Stimulated activated CD4-positive, alpha-beta T cell treated with anti-CD3 and anti-CD28 coated beads, Interleukin-15, amount 100 ng/mL, for 1 hour (primary cell): Measurements from ENCODE around the gene GALNT9.
"Not testable (repeated sequence)": the region's sequence is repeated elsewhere in the genome, so short reads cannot be mapped to it uniquely, and the experiment has no call there.

Experiments
- DNase-seq, 2 donors: peaks; one replicate each; pipeline ENCODE4 v3.0.0-alpha.2; 2020; ENCODE audit warnings: low read depth in 1 of 2, low spot score in 1 of 2

Gene GALNT9

DNA sequence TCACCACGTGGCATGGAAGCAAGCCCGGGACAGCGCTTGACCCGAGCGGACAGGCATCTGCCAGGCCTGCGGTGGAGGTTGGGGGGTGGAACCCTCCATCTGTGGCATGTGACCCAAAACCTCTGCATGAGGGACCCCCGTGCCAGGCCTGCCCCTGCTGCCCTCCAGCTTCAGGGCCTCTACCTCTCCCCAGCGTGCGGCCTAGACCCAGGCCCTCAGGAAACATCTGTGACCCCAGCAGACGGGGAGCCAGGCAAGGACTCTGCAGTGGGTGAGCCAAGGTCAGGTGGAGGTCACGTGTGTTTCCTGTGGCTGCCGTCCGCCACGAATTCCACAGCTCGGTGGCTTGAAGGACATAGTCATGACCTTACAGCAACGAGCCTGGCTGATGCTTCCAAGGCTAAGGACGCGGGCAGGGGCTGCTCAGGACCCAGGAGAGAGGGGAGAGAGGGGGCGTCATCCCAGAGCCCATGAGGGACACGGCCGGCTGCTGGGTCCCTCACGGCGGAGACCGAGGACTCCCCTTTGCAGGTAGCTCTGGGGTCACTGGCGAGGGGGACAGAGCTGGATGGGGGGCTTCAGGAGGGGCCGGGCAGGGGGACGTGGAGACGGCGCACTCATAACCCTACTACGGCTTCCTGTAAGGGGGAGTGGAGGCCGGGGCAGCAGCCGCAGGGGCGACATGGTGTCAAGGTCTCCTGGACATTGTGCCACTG, 91.5 kb downstream of the GALNT9 start:
- DNase-seq = no peak

DNA sequence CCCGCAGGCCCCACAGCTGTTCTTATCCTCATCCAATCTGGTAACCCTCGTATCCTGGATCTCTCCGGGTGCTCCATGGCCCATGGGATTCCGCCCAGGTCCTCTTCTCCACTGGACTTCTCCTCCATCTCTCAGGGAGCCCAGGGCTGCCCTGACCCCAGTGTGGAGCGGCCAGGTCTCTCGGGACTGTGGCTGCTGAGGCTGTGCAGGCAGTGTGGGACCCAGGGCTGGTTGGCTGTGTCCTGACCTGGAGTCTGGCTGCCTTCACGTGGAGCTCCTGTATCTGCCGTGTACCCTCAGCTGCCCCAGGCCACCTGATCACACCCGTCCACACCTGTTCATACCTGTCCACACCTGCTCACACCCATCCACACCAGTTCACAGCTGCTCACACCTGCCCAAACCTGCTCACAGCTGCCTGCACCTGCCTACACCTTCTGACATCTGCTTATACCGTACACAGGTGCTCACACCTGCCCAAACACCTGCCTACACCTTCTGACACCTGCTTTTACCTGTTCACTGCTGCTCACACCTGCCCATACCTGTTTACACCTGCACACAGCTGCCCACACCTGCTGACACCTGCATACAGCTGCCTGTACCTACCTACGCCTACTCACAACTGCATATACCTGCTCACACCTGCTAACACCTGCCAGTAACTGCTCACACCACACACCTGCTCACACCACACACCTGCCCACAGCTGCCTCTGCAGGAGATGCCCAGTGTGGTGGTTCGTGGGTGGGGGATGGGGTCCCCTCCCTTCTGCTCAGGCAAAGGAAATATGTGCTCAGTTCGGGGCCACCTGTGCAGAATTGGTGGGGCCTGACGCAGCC, 92.2 kb downstream of the GALNT9 start:
- no peak for DNase-seq

DNA sequence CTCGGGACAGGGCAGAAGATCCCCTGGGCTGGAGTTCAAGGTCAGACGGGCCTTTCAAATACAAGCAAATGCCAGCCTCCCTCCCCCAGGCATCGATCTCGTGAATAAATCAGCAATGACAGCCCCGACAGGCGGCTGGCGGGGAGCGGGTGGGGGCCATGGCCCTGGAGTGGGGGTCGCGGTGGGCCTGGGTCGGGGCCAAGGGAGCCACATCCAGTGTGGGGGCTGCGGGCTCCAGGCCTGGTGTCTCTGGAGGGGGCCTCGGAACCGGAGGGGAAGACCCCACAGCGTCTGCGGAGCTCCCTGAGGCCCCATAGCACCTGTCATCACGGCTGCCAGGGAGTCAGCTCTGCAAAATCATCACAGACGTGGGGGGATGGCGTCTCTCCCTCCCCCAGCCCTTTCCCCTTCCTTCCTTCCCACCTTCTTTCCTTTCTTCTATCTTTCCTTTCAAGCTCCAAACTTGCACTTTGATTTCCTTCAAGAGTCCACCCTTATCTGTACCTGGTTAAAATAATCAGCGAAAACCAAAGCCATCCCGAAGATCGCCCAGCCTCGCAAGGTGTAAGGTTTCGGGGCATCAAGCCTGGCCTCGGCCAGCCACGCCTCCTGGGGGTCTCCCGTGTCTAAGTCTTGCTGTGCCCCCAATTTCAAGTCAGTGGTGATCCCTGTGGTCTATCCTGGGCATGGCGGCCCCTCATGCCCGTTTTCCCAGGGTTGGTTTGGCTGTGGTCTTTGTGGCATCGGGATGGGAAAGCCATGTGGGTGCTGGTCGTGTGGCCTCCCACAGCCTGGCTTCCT, 93.1 kb downstream of the GALNT9 start:
- no peak for DNase-seq

DNA sequence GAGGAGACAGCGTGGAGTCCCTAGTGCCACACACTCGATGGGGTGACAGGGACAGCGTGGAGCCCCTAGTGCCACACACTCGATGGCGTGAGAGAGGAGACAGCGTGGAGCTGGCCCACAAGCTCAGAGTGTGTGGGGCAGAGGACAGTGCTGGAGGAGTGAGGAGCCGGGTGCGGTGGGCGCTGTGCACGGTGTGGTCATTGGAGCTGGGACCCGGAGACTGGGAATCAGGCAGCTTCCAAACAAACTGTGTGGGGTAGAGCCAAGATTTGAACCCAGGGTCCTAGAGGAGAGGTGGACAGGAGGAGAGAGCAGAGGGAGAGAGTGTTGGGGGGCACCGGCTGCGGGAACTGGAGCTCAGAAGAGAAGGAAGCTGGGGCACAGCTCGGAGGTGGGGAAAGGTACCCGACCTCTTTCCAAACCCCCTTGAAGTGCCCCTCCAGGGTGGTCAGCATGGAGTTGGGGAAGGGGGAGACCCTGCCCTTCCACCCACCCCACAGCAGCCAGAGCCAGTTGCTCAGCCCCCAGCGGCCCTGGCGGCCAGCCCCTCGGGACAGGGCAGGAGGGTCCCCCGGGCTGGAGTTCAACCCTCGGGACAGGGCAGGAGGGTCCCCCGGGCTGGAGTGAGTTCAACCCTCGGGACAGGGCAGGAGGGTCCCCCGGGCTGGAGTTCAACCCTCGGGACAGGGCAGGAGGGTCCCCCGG, 94.1 kb downstream of the GALNT9 start:
- DNase-seq = no peak

DNA sequence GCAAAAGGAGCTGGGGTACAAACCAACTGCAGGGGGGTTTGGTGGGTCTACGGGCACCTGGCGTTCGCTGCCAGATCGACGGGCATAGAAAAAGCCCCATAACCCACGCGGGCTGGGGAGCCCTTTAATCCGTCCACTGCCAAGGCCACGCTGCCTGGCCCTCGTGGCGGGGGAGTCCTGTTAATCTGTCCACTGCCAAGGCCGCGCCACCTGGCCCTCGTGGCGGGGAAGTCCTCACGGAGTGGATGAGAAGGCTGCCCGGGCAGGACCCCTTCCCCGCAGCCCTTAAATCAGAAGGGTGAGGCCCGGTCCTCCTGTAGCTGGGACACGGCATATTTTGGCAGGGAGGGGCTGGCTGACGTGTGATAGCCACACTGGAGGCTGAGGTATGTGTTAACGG, 99.0 kb downstream of the GALNT9 start:
- no peak for DNase-seq

DNA sequence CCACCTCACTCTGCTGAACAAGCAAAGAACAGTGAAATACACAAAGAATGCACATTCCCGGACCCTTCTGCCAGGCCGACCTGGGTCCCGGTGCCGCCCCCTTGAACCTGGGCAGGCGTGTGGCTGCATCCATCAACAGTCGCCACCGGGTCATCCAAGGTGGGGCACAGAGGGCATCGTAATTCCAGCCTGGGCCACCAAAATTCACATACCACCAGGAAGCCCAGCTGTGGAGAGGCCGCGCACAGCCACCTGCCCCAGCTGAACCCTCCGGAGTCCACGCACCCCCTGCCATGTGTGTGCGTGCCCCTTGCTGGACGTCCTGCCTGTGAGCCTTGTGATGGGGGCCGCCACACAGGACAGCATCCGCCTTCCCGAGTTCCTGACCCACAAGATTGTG, 99.5 kb downstream of the GALNT9 start:
- DNase-seq = no peak

DNA sequence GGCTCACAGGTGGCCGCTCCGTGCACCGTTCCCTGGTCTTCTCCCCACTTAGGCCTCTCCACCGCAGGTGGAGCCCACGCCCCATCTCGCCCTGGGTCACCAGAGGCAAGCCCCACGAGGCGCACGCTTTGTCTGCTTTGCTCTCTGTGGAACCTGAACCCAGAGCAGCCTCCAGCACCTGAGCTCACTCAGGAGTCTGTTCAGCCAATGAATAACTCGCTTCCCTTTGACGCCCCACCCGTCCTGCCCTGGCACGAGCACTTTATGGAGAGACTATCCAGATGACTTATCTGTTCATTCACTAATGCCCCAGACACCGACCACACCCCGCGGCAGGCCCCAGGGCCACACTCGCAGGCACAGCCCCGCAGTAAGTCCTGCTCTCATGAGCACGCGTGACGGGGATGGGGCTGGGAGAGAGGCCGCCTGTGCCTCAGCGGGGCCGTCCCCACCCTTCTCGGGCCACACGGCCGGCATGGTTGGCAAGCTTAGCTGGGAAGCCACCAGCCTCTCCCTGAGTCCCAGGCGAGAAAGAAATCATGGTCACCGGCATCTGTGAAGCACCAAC, 100.1 kb downstream of the GALNT9 start:
- DNase-seq = no peak

DNA sequence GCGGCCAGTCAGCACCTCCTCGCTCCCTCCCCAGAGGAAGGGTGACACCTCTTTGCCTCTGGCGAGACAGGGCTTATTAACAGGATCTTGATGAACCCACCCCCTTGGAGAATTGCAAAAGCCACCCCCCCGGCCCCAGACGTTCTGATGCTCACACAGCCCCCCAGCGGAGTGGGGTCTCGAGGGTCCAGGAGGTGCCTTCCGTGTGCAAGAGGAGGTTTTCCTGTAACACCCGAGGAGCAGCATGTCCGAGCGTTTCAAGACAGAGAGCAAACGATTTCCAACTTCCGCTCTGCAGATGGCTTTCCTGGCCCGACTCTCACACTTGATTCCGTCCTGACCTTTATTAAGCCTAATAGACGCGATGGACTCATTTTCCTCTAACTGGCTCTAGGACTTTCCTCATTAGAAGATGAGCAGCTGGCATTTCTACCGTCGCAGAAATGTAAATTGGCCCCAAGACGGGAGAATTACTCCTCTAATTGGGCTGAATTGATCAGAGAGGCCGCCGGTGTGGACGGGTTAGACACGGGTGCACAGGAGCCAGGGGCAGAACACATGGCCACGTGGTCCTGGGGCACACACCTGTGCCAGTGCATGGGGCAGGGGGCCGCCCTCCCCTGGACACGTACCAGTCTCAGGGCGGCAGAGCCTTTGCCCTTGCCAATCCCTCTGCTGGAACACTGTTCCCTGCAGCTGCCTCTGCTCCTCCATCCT, 100.8 kb downstream of the GALNT9 start:
- no peak for DNase-seq

DNA sequence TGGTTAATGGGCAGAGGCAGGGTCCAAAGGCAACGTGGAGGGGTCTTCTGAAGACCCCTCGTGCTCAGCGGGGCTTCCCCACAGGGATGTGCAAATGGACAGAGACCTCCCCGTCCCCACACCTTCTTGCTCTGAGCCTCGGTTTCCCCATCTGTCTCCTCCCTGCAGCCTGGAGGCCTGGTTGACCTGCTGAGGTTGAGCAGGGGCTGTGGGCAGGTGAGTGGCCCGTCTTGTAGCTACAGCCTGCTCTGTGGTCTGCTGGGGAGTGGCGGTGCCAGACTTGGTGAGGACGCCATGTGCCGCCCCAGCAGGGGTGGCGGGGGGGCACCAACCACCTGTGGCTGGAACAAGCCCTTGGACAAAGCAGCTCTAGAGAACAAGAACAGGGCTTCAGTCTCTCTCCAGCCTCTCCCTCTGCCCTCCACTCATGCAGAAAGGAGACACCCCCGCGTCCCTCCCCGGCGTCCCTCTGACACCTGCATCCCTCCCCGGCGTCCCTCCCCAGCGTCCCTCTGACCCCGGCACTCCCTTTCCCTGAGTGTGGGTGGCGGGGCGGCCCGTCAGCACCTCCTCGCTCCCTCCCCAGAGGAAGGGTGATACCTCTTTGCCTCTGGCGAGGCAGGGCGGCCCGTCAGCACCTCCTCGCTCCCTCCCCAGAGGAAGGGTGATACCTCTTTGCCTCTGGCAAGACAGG, 101.5 kb downstream of the GALNT9 start:
- DNase-seq = no peak

DNA sequence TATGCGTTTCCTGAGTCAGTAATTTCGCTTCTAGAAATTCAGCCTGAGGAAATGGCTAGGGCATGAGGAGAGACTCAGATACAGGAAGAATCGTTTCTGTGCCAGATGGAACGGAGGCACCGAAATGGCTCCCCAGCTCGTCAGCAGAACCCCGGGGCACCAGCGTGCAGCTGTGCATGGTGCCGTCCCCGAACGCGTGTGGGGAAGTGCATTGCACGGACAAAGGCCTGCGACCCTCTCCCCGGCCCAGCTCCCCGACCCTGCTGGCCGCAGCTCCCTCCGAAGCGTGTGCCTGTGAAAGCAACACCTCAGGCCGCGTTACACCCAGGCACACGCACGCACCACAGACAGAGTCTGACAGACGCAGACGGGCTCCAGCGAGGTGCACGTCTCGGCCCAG, 102.3 kb downstream of the GALNT9 start:
- DNase-seq = no peak

DNA sequence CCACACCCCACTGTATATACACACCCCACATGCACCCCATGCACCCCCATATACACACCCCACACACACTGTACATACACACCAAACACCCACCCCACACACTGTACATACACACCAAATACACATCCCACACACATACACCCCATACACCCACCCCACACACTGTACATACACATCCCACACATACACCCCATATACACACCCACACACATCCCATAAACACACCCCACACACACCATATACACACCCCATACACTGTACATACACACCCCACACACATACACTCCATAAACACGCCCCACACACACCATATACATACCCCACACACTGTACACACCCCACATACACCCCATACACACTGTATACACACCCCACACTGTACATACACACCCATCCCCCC, 102.8 kb downstream of the GALNT9 start:
- DNase-seq = no peak

DNA sequence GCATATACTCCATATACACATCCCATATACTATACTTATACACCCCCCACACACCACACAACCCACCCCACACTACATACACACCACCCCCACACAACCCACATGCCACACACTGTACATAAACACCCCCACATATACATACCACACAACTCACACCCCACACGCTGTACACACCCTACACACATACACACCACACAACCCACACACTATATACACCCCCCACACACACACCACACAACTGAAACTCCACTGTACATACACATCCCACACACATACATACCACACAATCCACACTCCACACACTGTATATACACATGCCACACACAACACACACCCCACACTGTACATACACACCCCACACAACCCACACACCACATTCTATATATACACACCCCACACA, 104.2 kb downstream of the GALNT9 start:
- no peak for DNase-seq

DNA sequence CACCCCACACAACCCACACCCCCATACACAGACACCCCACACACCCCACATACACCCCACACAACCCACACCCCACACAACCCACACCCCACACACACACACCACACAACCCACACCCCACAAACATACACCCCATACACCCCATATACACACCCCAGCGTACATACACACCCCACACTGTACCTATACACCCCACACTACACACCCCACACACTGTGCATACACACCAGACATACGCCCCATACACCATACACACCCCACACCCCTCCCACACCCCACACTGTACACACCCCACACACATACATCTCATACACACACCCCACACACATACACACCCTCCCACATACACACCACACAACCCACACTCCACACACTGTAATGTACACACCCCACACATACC, 104.9 kb downstream of the GALNT9 start:
- no peak for DNase-seq

DNA sequence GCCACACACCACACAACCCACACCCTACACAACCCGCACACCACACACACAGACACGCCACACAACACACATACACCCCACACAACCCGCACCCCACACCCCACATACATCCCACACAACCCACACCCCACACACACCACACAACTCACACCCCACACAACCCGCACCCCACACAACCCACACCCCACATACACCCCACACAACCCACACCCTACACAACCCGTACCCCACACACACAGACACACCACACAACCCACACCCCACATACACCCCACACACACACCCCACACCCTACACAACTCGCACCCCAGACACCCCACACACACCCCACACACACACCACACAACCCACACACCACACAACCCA, 106.6 kb downstream of the GALNT9 start:
- DNase-seq = no peak

DNA sequence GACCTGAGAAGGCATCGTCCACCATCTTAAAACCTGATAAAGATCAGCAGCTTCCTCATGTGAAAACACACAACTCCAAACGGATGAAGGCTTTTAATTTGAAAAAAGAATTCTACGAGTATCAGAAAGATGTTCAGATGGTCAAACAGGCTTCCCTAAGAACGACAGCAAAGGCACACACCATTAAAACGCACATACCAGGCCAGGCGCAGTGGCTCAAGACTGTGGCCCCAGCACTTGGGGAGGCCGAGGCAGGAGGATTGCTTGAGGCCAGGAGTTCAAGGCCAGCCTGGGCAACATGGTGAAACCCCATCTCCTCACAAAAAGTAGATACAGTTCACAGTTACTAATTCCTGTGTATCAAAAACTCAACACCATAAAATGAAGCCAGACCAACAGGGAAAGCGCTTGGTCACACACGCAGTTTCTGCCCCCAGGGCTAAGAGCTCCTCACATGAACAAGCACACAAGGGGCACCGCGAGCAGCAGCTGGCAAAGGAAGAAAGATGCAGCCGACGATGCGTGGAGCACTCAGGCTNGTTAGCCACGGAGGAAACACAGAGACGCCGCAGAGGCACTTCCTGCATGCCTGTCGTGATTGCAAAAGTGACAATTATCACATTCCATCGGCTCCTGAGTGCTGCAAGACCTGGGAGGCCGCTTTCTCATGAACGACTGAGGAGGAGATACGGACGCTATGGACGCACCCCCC, 107.1 kb downstream of the GALNT9 start:
- no peak for DNase-seq

DNA sequence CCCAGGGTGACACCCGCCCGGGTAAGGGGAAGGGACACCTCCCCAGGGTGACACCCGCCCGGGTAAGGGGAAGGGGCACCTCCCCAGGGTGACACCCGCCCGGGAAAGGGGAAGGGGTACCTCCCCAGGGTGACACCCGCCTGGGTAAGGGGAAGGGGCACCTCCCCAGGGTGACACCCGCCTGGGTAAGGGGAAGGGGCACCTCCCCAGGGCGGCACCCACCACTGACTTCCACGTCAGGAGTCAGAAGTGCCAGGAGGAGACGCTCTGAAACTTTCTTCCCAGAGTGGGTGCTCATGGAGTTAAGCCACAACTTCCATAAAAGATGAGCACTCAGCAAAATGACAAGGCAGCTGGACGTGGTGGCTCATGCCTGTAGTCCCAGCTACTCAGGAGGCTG, 109.6 kb downstream of the GALNT9 start:
- DNase-seq = not testable (repeated sequence)

DNA sequence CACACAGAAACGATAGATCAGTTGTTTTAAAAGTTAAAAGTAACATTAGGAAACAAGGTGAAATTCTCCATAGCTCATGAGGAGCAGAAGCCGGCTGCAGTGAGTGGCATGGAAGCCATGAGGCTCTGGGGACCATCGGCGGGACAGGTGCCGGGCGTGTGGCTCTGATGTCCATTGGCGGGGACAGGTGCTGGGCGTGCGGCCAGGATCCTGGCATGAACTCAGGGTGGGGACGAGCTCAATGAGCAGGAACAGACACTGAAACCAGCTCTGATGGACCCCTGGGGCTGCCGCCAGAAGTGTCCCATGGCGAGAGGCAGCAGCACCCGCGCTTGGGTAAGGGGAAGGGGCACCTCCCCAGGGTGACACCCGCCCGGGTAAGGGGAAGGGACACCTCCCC, 110.1 kb downstream of the GALNT9 start:
- DNase-seq = no peak

DNA sequence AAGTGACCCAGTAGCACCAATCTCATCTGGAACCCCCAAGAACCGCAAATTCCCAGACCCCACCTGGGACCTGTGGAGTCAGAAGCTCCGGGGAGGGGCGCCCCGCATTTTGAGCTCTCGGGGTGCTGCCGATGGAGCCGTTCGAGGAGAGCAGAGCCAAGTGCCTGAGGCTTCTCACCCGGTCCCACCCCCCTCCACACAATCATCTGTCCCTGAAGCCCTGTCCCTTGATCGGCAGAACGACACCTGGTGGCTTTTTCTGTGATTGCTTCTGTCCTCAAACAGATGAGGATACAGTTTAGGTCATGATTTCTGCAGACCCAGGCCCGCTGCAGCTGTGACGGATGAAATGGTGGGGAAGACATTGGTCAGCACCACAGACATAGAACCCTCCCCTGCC, 110.5 kb downstream of the GALNT9 start:
- DNase-seq = peak in 1 of 2 donors; percentile 13

DNA sequence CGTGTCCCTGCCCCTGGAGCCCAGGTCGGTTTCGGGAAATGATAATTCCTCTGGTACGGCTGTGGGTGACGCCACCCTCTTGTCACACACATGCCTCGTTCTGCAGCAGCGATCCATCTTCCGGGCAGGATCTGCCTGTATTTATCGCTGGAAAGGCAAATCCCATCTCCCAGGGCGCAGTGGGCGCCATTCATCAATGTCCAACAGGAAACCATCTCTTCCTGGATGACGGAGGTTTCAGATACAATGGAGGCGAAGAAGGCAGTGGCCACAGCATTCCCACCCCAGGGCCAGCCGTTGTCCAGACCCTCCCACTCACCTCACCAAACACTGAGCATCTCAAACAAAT, 110.9 kb downstream of the GALNT9 start:
- no peak for DNase-seq
